Embryonic facial prominence (tissue), 1 donor: Measurements from ENCODE around the gene CD209.

Source experiments
- DNase-seq: peaks from one replicate; pipeline ENCODE4 v3.0.0-alpha.2; 2016; ENCODE audit errors: extremely low spot score

The CD209 gene

DNA sequence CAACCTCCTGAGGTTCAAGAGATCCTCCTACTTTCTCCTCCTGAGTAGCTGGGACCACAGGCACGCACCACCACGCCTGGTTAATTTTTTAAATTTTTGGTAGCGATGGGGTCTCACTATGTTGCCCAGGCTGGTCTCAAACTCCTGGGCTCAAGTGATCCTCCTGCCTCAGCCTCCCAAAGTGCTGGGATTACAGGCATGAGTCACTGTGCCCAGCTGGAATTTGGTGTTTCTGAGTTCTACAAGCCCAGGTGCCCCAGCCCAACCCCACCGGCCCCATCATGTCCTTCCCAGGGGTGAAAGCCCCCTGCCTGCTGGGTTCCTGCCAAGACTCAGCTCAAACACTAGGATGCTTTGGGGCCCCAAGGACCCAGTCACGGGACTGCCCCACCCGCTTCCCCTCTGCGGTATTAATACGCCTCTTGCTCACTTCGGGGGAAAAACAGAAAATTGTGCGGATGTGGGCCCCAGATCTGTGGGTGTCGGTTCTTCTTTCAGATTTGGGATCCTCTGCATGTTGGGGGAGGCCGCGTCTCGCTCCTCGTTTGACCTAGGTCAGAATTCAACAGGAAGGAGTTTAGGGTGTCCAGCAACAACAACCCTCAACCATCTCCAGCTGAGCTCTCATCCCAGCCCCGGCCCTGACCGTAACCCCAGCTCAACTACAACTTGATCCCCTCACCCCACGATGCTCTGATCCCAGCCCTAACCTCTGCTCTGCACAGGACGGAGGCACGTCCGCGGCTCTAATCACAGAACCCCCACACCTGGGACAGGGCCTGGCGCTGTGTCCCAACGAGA lies 41.7 kb downstream of the CD209 start:
- DNase-seq: no peak

DNA sequence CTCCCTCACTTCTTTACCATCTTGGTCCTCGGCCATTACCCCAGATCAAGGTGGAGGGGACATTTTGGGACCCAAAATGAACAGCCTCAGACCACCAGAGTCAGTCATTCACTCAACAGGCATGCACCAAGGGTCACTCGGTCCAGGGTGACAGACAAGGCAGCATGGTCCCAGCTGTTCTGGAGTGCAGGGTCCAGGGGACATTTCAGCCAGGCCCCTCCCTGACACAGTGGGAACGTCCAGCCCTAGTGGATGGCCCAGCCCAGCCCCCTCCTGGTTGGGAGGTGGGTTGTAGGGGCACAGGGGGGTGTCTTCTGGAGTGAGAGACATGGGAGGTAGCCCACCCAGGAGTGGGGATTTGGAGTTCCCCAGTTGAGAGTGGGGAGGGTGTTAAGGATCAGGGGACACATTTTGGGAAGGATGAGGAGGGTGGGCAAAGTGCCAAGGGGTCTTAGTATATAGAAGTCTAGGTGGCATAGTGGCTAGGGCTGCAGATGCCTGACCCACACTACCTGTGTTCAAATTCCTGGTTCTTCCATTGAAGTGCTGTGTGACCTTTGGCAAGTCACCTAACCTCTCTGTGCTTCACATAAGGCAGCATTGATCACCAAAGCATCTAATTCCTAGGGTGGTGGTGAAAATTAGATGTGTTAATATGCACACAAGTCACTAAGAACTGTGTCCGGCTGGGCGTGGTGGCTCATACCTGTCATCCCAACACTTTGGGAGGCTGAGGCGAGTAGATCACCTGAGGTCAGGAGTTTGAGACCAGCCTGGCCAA lies 42.9 kb downstream of the CD209 start:
- DNase-seq: no peak

- no peak for DNase-seq
Observed at GRCh38 chr19:7703332-7703731, 44.0 kb downstream of the CD209 start.

DNA sequence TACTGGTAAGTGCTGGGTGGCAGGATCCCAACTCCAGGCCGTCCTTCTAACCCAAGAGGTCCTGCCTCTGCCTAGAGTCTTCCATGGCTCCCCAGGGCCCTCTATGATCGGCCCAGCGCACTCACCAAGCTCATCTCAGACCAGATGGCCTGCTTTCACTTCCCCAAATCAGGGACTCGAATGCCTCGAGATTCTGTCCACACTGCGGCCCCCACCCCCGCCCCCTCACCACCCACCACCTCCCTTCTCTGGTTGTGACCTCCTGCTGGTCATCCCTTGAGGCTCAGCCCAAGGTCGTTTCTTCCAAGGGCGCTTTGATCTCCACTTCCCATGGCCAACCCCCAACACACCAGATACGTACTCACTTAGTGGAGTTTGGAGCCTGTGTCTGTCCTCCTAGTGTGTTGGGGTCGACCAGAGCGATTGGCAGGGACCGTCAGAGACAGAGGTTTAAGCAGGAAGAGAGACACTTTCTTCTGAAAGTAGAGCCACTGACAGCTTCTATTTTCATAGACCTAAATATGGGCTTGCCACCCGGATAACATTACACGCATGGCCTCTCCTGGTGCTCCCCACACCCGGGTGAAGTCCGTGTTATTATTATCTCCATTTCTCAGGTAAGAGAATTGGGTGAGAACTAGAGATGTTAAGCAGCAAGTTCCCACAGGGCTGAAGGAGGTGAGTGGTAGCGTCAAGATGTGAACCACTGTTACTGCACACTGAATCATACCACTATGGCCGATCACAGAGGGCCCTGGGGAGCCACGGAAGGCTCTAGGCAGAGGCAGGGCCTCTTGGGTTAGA lies 45.5 kb downstream of the CD209 start, which contains the start of gene FCER2:
Gene FCER2 (minus strand): TSS at position 478 of the 804 bp plus-strand sequence. CDS start 2,371 bp downstream, outside the sequence.
- DNase-seq: no peak

GRCh38 chr19:7701049-7701653 lies 46.2 kb downstream of the CD209 start:
- DNase-seq: no peak

DNA sequence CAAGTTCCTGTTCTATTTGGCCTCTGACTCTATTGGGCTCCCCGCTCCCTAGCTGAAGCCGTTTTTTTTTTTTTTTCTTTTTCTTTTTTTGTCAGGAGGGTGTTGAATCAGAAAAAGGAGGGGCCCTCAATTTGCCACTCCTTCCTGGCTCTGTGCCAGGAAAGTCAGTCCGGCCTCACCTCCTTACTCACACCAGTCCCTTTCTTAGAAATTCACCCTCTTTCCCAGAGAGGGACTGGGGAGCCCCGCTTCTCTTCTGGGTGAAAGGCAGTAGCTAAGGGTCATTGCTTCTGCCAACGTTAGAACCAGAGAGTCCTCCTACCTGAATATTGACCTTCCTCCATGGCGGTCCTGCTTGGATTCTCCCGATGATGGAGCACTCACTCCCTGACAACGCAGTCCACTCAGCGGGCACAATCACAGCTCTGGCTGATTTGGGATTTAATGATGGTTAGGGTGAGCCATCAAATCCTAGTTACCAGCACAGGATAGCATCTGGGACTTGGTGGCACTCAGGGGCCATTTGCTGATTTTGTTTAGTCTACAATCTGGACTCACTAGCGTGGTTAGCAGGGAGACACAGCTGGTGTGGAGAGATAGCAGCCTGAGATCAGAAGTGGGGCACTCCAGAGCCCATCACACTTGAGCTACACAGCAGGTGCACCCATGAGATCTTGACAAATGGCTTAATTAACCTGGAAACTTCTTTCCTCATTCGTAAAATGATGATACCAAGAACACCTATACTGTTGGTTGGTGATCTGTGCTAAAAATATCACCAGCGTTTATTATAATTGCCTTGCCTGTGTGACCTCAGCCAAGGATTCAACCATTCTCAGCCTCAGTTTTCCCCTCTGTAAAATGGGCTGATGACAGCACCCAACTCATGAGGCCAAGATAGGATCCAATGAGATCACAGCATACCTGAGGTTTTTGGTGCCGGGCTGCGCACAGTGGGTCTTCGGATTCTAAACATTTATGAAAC lies 47.6 kb downstream of the CD209 start:
- no peak for DNase-seq

GRCh38 chr19:7699003-7699402 lies 48.3 kb downstream of the CD209 start:
- no peak for DNase-seq

DNA sequence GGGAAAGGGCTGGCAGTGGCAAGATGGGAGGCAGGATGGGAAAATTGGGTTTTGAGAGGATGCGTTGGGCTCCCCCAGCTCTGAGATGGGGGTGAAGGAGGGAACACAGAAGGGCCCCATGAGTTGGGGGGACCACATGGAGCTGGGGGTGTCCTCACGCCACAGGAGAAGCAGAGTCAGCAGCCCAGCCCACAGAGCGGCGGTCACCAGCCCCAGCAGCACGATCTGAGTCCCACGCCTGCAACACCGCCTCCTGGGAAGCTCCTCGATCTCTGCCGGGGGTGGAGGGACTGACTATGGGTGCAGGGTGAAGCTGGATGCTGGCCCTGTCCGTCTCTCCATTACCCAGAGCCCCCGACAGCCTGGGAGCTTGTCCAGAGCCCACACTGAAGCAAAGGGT lies 48.8 kb downstream of the CD209 start:
- DNase-seq: no peak

DNA sequence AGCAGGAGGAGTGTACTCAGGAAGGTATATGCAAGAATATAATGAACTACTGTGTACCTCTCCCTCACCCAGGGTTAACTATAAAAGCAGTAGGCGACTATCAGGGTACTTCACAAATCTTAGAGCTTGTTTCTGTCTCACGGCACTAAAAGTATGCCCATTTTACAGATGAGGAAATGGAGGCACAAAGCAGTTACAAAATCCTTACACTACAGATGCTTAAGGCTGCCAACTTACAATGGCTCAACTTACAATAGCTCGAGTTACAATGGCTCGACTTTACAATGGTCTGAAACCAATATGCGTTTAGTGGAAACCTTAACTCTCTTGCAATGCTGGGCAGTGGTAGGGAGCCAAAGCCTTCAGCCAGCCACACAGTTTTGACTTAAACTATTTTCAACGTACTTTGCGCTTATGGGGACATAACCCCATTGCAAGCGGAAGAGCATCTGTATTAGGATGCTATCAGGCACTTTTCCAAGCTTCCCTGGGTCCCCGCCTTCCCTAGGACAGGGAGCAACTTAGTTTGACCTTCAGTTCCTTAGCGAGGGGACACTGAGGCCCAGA lies 49.5 kb downstream of the CD209 start:
- no peak for DNase-seq

DNA sequence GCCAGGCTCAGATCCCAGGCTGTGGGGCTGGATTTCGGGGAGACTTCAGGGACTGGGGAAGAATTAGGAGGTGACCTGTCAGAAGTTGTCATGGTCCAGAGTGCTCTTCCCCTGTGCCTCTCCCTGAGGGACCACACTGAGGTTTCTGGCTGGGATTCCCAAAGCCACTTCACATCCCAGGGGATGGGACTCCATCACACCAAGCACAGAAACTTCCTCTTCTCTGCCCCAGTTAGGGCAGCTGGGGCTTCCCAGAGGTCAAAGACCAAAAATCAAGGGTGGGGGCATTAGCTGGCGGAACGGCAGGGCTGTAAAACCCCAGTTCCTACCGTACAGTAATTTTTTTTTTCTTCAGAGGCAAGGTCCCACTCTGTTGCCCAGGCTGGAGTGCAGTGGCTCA lies 52.8 kb downstream of the CD209 start:
- DNase-seq: no peak

DNA sequence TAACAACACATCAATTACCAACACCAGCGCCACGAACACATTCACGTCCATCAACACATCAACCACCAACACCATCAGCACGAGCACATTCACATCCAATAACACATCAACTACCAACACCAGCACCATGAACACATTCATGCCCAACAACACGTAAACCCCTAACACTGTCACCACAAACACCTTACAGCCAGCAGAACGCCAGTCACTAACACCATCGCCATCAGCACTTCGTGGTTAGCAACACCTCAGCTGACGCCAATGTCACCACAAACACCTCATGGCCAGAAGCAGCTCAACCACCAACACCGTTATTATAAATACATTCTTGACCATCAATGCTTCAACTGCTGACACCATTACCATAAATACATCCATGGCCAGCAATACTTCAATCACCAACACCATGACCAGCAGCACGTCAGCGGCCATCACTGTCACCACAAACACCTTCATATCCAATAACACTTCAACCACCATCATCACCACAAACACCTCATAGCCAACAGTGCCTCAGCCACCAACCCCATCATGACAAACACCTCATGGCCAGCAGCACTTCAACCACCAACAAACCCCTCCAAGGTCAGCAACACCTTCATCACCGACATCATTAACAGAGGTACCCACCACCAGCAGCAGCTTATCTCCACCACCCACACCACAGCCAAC lies 54.8 kb downstream of the CD209 start:
- no peak for DNase-seq

- no peak for DNase-seq
Observed at GRCh38 chr19:7691497-7691896, 55.8 kb downstream of the CD209 start.

- no peak for DNase-seq
Observed at GRCh38 chr19:7690779-7691258, 56.5 kb downstream of the CD209 start.
